Ovary (tissue), 3 donors: ENCODE results near the gene KRT82.

Experiments
- CTCF ChIP-seq, 3 donors: fragments of 450-650 bp in 2 of 3; fragments of 200-600 bp in 1 of 3; IDR thresholded peaks; one replicate each; pipeline versions ENCODE4 v1.5.1 to v1.8.0; 2016 to 2022; ENCODE audit warnings: antibody characterized with exemption in 3 of 3, mild to moderate bottlenecking in 1 of 3
- EP300 ChIP-seq: sonication (generic); formaldehyde crosslinking; IDR thresholded peaks from one replicate; pipeline ENCODE4 v1.6.1; 2017; ENCODE audit warnings: antibody characterized with exemption
- POLR2A ChIP-seq: fragments of 450-650 bp; IDR thresholded peaks from one replicate; pipeline ENCODE4 v1.6.1; 2017; ENCODE audit warnings: antibody characterized with exemption, mild to moderate bottlenecking, moderate library complexity
- donor health status: DM: no; HTN: no; CAD: no.

GRCh38 chr12:52353766-52354165, 52.4 kb downstream of the KRT82 start:
- no peak for TF ChIP-seq EP300
- TF ChIP-seq CTCF (IDR thresholded peaks at IDR 0.05) = no peak
- no peak for TF ChIP-seq POLR2A
